Uterus (tissue), 2 donors: ENCODE results near the gene GPBP1L1.

Experiments
- POLR2A ChIP-seq, 2 donors: fragments of 450-650 bp; IDR thresholded peaks; one replicate each; pipeline ENCODE4 v1.6.1; 2016; ENCODE audit warnings: antibody characterized with exemption in 2 of 2, mild to moderate bottlenecking in 1 of 2, moderate library complexity in 1 of 2
- TF ChIP-seq, protein P1 (sequence below), 4 experiments: fragments of 200-600 bp in 2 of 4; fragments of 450-650 bp in 2 of 4; sonication (generic) in 2 of 4; IDR thresholded peaks; one replicate each; pipeline ENCODE4 v1.5.1; 2016 to 2019; ENCODE audit warnings: antibody characterized with exemption in 4 of 4, mild to moderate bottlenecking in 2 of 4, moderate library complexity in 1 of 4

DNA sequence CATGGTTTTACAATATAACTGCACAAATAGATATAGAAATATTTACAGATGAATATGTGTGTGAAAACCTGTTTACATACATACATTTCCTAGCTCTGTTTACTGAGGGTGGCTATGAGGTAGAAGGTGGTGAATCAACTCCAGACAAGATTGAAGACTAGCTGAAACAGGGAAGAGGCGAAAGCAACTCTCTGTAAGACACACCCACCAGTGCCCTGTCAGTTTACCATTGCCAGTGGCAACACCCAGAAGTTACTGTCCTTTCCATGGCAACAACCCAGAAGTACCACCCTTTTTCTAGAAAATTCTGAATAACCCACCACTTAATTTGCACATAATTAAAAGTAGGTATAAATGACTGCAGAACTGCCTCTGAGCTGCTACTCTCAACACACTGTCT is 18.3 kb upstream of the GPBP1L1 start:
- TF ChIP-seq POLR2A (IDR thresholded peaks at IDR 0.05): no peak
- TF ChIP-seq, protein P1, sequence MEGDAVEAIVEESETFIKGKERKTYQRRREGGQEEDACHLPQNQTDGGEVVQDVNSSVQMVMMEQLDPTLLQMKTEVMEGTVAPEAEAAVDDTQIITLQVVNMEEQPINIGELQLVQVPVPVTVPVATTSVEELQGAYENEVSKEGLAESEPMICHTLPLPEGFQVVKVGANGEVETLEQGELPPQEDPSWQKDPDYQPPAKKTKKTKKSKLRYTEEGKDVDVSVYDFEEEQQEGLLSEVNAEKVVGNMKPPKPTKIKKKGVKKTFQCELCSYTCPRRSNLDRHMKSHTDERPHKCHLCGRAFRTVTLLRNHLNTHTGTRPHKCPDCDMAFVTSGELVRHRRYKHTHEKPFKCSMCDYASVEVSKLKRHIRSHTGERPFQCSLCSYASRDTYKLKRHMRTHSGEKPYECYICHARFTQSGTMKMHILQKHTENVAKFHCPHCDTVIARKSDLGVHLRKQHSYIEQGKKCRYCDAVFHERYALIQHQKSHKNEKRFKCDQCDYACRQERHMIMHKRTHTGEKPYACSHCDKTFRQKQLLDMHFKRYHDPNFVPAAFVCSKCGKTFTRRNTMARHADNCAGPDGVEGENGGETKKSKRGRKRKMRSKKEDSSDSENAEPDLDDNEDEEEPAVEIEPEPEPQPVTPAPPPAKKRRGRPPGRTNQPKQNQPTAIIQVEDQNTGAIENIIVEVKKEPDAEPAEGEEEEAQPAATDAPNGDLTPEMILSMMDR (IDR thresholded peaks at IDR 0.05): no peak
